HG02623 (cell line): ENCODE results near the gene LSMEM2.
A peak's percentile ranks its signal among the peaks of the same experiment; 100 is the strongest.

ENCODE experiments used
- ATAC-seq: cut with Tn5 transposase; IDR thresholded peaks from one replicate; pipeline ENCODE4 v1.9.1; 2021; ENCODE audit warnings: moderate library complexity; ENCODE audit not compliant: unreplicated experiment

Gene LSMEM2

DNA sequence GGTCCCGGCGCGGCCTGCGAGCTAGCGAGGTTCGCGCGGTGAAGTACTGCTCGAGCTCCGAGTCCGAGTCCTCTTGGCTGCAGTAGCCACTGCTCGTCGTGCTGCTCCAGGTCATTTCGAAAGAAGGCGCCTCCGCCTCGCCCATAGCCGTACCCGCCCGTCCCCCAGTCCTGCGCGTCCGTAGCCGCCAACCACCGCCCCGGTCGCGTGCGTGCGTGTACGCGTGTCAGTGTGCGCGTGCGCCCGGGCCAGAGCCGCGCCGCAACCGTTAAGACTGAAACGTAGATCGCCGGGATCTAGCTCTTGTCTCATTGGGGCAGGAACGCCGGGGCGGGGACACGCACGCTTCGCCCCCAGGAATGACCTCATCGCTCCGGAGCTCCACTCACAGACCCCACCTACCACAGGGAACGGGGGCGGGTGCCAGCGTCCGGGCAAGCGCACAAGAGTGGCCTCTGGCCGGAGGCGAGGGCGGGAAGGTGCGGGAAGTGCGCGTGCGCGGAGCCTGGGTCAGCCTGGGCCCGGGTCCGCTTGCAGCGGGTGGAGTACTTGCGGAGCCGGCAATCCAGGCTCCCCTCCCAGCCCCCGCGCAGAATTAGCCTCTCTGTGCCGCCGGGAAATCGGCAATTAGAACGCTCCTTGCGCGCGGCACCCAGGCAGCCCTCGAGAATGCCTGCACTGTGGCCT lies 58.4 kb downstream of the LSMEM2 start:
- ATAC-seq: peak; percentile 66
